Lower lobe of right lung (tissue), 2 donors: Measurements from ENCODE around the gene EXO5. TPM values are rescaled to one million over a fixed set of nuclear protein-coding genes. Genes with fewer than 3 reads are reported as not detected.

Source experiments
- ATAC-seq, 2 donors: fragments of 200-7000 bp; cut with Tn5 transposase; one replicate each; pipeline ENCODE4 v1.9.1; 2020 to 2022; ENCODE audit warnings: mild to moderate bottlenecking in 2 of 2, moderate library complexity in 2 of 2
- DNase-seq: peaks from one replicate; pipeline ENCODE4 v3.0.0-alpha.2; 2020
- H3K27ac ChIP-seq: fragments of 200-600 bp; one replicate; pipeline ENCODE4 v1.8.0; 2022
- H3K27me3 ChIP-seq: fragments of 200-600 bp; one replicate; pipeline ENCODE4 v1.8.0; 2022; ENCODE audit warnings: low read depth
- H3K36me3 ChIP-seq: fragments of 200-600 bp; one replicate; pipeline ENCODE4 v1.8.0; 2022; ENCODE audit warnings: mild to moderate bottlenecking
- H3K4me1 ChIP-seq: fragments of 200-600 bp; one replicate; pipeline ENCODE4 v1.8.0; 2022
- H3K4me3 ChIP-seq: fragments of 200-600 bp; one replicate; pipeline ENCODE4 v1.8.0; 2022; ENCODE audit warnings: mild to moderate bottlenecking
- H3K9me3 ChIP-seq: fragments of 200-600 bp; one replicate; pipeline ENCODE4 v1.8.0; 2022
- CTCF ChIP-seq: fragments of 200-600 bp; IDR thresholded peaks from one replicate; pipeline ENCODE4 v1.8.0; 2022; ENCODE audit warnings: antibody characterized with exemption, mild to moderate bottlenecking
- intact Hi-C: fragments of 100-400 bp; cut with DNase I; formaldehyde crosslinking; loops from one replicate; pipeline ENCODE4 v1.11.0; 2022
- total RNA-seq: library from RNA; stranded (reverse); fragmentation: NEBNext Ultra II Directional; extraction: Animal tissue kit (Norgen Biotek cat#: 25700); gene quantifications from one replicate; pipeline ENCODE4 v1.2.1, GENCODE V29; 2021
- donor health status: DM: no; HTN: yes; CAD: no; lungs with severe emphysema.

EXO5 gene
- total RNA-seq, 1 donor from 2014 or later, result 7.8 TPM

- no peak for TF ChIP-seq CTCF
- DNase-seq, result no peak
- H3K9me3 ChIP-seq, result peaks cover 8% of the 10 kb centered on the region
- H3K4me1 ChIP-seq, result peaks cover 10% of the 10 kb centered on the region
- H3K27me3 ChIP-seq, result no peaks in the 10 kb centered on the region
- H3K4me3 ChIP-seq, result peak overlapping the region; percentile 91
- no peaks in the 10 kb centered on the region for H3K36me3 ChIP-seq
- intact Hi-C loops, result no loop called here
- ATAC-seq, result no peak
- H3K27ac ChIP-seq, result peak overlapping the region; percentile 78
Measured at GRCh38 chr1:40507973-40508372, 594 bp upstream of the EXO5 start.

- Histone ChIP-seq H3K36me3 (peaks cover 11% of the 10 kb centered on the region), H3K27ac (no peak overlapping the region), H3K4me1 (no peaks in the 10 kb centered on the region), H3K27me3 (no peaks in the 10 kb centered on the region), H3K9me3 (peaks cover 33% of the 10 kb centered on the region), H3K4me3 (no peak overlapping the region)
- TF ChIP-seq CTCF, result no peak
- DNase-seq (no peak), ATAC-seq (no peak)
- intact Hi-C loops, result no loop called here
Measured at GRCh38 chr1:40519517-40519916, 10.9 kb downstream of the EXO5 start.

- H3K27me3 ChIP-seq, result no peaks in the 10 kb centered on the region
- intact Hi-C loops, result no loop called here
- ATAC-seq, result peak; percentile 25 to 40
Measured at GRCh38 chr1:40530735-40531380, 22.3 kb downstream of the EXO5 start.

GRCh38 chr1:40531381-40532061, 23.0 kb downstream of the EXO5 start, which contains the start of gene ZNF684:
Gene ZNF684, plus strand, starts transcription at chr1:40531637. Its CDS starts 1,530 bp downstream, at chr1:40533167.
- ATAC-seq, result peak; percentile 100

More at GRCh38 chr1:40530735-40531380, 22.3 kb downstream of the EXO5 start:
- Histone ChIP-seq H3K4me3 (peak overlapping the region; percentile 70), H3K9me3 (no peaks in the 10 kb centered on the region), H3K36me3 (no peaks in the 10 kb centered on the region), H3K4me1 (peaks cover 18% of the 10 kb centered on the region), H3K27ac (peak overlapping the region; percentile 84)
- no peak for TF ChIP-seq CTCF
- no peak for DNase-seq

GRCh38 chr1:40532062-40532389, 23.5 kb downstream of the EXO5 start:
- Histone ChIP-seq H3K36me3 (no peaks in the 10 kb centered on the region), H3K4me1 (peaks cover 18% of the 10 kb centered on the region), H3K27me3 (no peaks in the 10 kb centered on the region), H3K9me3 (no peaks in the 10 kb centered on the region), H3K27ac (peak overlapping the region; percentile 84), H3K4me3 (peak overlapping the region; percentile 70)
- DNase-seq (no peak), ATAC-seq (no peak)
- intact Hi-C loops, result no loop called here
- no peak for TF ChIP-seq CTCF

More at GRCh38 chr1:40531381-40532061, 23.0 kb downstream of the EXO5 start, which contains the start of gene ZNF684:
- peak; percentile 91 for DNase-seq
- H3K36me3 ChIP-seq, result no peaks in the 10 kb centered on the region
- H3K27ac ChIP-seq, result peak within 1 kb of the TSS; percentile 84
- intact Hi-C loops, result no loop called here
- no peak for TF ChIP-seq CTCF
- H3K4me1 ChIP-seq, result peaks cover 18% of the 10 kb centered on the region
- no peaks in the 10 kb centered on the region for H3K9me3 ChIP-seq
- no peaks in the 10 kb centered on the region for H3K27me3 ChIP-seq
- H3K4me3 ChIP-seq, result peak within 1 kb of the TSS; percentile 70
